Activated CD8-positive, alpha-beta T cell treated with anti-CD3 and anti-CD28 coated beads for 36 hours (primary cell): Measurements from ENCODE around the gene KLF16. TPM values are rescaled to one million over a fixed set of nuclear protein-coding genes. Genes with fewer than 3 reads are reported as not detected.

Experiments
- ATAC-seq: fragments of 200-7000 bp; cut with Tn5 transposase; one replicate; pipeline ENCODE4 v1.10.0; 2021; ENCODE audit warnings: mild to moderate bottlenecking, moderate library complexity
- CTCF ChIA-PET: fragments of 350-600 bp; sonication (Branson Sonifier 250); formaldehyde crosslinking; loops from one replicate; lab custom pipeline; 2021; ENCODE audit warnings: antibody characterized with exemption; lab: Charles Lee
- POLR2A ChIA-PET: fragments of 350-600 bp; sonication (Branson Sonifier 250); formaldehyde crosslinking; loops from one replicate; lab custom pipeline; 2021; ENCODE audit warnings: antibody characterized with exemption; lab: Charles Lee
- DNase-seq: peaks from one replicate; pipeline ENCODE4 v3.0.0-alpha.2; 2020
- H3K27ac Mint-ChIP-seq: one replicate; pipeline ENCODE4 v1.8.0; 2021; ENCODE audit warnings: mild to moderate bottlenecking, mixed read lengths
- H3K27me3 Mint-ChIP-seq: one replicate; pipeline ENCODE4 v1.8.0; 2021; ENCODE audit warnings: mixed read lengths
- H3K36me3 Mint-ChIP-seq: one replicate; pipeline ENCODE4 v1.8.0; 2021; ENCODE audit warnings: low read depth, mixed read lengths
- H3K4me1 Mint-ChIP-seq: one replicate; pipeline ENCODE4 v1.8.0; 2021; ENCODE audit warnings: low read depth, mixed read lengths
- H3K4me3 Mint-ChIP-seq: one replicate; pipeline ENCODE4 v1.8.0; 2021; ENCODE audit warnings: mild to moderate bottlenecking, moderate library complexity, mixed read lengths
- H3K9me3 Mint-ChIP-seq: one replicate; pipeline ENCODE4 v1.8.0; 2021; ENCODE audit warnings: mixed read lengths
- CTCF ChIP-seq: fragments of 200-600 bp; IDR thresholded peaks from one replicate; pipeline ENCODE4 v1.8.0; 2022; ENCODE audit warnings: antibody characterized with exemption, mild to moderate bottlenecking
- intact Hi-C: fragments of 100-400 bp; cut with micrococcal nuclease; formaldehyde crosslinking; loops from one replicate; pipeline ENCODE4 v1.10.0; 2022
- total RNA-seq, 2 experiments: library from RNA; stranded (reverse); gene quantifications; one replicate each; pipeline ENCODE4 v1.2.3, GENCODE V29; 2021

Gene KLF16
- total RNA-seq, 2 experiments from 2014 or later = 25.6 to 27.7 TPM

GRCh38 chr19:1884719-1885334, 21.4 kb upstream of the KLF16 start:
- POLR2A ChIA-PET = interaction anchor here (0.7 to 3.4 kb wide), 5 partner anchors 8 to 37 kb away, joined by 3 to 13 read pairs (median 11); no protein-coding TSS in a partner anchor
- no peaks in the 10 kb centered on the region for H3K27me3 Mint-ChIP-seq
- TF ChIP-seq CTCF = no peak
- H3K9me3 Mint-ChIP-seq = no peaks in the 10 kb centered on the region
- peak overlapping the region; percentile 94 for H3K27ac Mint-ChIP-seq
- intact Hi-C loops = no loop called here
- CTCF ChIA-PET = interaction anchor here (1.0 to 1.2 kb wide), 2 partner anchors 20 to 45 kb away, joined by 3 to 4 read pairs; no protein-coding TSS in a partner anchor
- DNase-seq (no peak), ATAC-seq (peak; percentile 1)
- peak overlapping the region; percentile 94 for H3K4me3 Mint-ChIP-seq
- peaks cover 34% of the 10 kb centered on the region for H3K4me1 Mint-ChIP-seq
- H3K36me3 Mint-ChIP-seq = peaks cover 23% of the 10 kb centered on the region

GRCh38 chr19:1884291-1884718, 20.9 kb upstream of the KLF16 start:
- Mint-ChIP-seq H3K9me3 (no peaks in the 10 kb centered on the region), H3K4me3 (peak overlapping the region; percentile 94), H3K27me3 (no peaks in the 10 kb centered on the region), H3K27ac (peak overlapping the region; percentile 94), H3K4me1 (peaks cover 34% of the 10 kb centered on the region), H3K36me3 (peaks cover 23% of the 10 kb centered on the region)
- no peak for TF ChIP-seq CTCF
- DNase-seq = peak; percentile 71
- CTCF ChIA-PET = interaction anchor here (1.0 to 1.2 kb wide), 3 partner anchors 10 to 46 kb away, joined by 3 to 4 read pairs (median 3); no protein-coding TSS in a partner anchor
- intact Hi-C loops = no loop called here
- ATAC-seq = peak; percentile 21
- POLR2A ChIA-PET = interaction anchor here (1.1 to 3.4 kb wide), 5 partner anchors 8 to 37 kb away, joined by 5 to 14 read pairs (median 11); no protein-coding TSS in a partner anchor

- TF ChIP-seq CTCF = no peak
- ATAC-seq = peak; percentile 11
- CTCF ChIA-PET = interaction anchor here (1.0 kb wide), 2 partner anchors 9 to 19 kb away, joined by 3 read pairs; no protein-coding TSS in a partner anchor
Observed at GRCh38 chr19:1883784-1884183, 20.4 kb upstream of the KLF16 start.

GRCh38 chr19:1882786-1883692, 19.7 kb upstream of the KLF16 start:
- ChIA-PET CTCF (interaction anchor here (1.0 kb wide), 2 partner anchors 8 to 30 kb away, joined by 3 read pairs; no protein-coding TSS in a partner anchor), POLR2A (interaction anchor here (0.7 to 3.4 kb wide), 7 partner anchors 8 to 593 kb away, joined by 3 to 14 read pairs (median 5); no protein-coding TSS in a partner anchor)
- no peaks in the 10 kb centered on the region for H3K9me3 Mint-ChIP-seq
- H3K27me3 Mint-ChIP-seq = no peaks in the 10 kb centered on the region
- ATAC-seq (no peak), DNase-seq (no peak)
- peaks cover 37% of the 10 kb centered on the region for H3K4me1 Mint-ChIP-seq
- peak overlapping the region; percentile 94 for H3K27ac Mint-ChIP-seq
- peak overlapping the region; percentile 94 for H3K4me3 Mint-ChIP-seq
- H3K36me3 Mint-ChIP-seq = peaks cover 23% of the 10 kb centered on the region
- intact Hi-C loops = no loop called here
- no peak for TF ChIP-seq CTCF

More at GRCh38 chr19:1883784-1884183, 20.4 kb upstream of the KLF16 start:
- intact Hi-C loops = no loop called here
- Mint-ChIP-seq H3K27ac (peak overlapping the region; percentile 94), H3K4me1 (peaks cover 34% of the 10 kb centered on the region), H3K4me3 (peak overlapping the region; percentile 94), H3K9me3 (no peaks in the 10 kb centered on the region), H3K27me3 (no peaks in the 10 kb centered on the region), H3K36me3 (peaks cover 23% of the 10 kb centered on the region)
- POLR2A ChIA-PET = interaction anchor here (2.0 to 3.4 kb wide), 4 partner anchors 9 to 36 kb away, joined by 5 to 14 read pairs (median 9); no protein-coding TSS in a partner anchor
- peak; percentile 49 for DNase-seq
